GM19324 (cell line): ENCODE measurements around the gene ENPP4.

Experiments used
- ATAC-seq: cut with Tn5 transposase; IDR thresholded peaks from one replicate; pipeline ENCODE4 v1.9.1; 2021; ENCODE audit warnings: mild to moderate bottlenecking, moderate library complexity; ENCODE audit not compliant: unreplicated experiment, low FRiP score

The ENPP4 gene

GRCh38 chr6:46191961-46192360, 62.2 kb downstream of the ENPP4 start:
- no peak for ATAC-seq
